ENCODE results near the gene PAPPA2.

PAPPA2 gene

DNA sequence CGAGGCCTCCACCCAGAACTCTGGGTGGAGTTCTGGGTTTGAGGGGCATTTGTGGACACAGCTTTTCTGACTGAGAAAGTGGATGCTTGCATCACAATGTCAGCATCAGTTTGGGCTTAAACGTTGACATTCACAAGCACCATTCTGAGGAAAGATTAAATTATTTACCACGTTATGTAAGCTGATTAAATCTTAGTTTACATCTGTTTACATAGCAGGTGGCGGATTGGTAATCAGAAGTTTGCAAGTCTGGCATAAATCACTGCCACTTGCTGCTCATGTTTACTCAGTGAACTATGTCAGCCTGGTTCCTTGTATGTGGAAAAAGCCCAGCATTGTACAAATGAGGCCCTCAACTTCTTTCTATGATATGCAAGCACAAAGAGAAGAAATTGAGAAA lies 310.1 kb downstream of the PAPPA2 start:
- no peak for DNase-seq

DNA sequence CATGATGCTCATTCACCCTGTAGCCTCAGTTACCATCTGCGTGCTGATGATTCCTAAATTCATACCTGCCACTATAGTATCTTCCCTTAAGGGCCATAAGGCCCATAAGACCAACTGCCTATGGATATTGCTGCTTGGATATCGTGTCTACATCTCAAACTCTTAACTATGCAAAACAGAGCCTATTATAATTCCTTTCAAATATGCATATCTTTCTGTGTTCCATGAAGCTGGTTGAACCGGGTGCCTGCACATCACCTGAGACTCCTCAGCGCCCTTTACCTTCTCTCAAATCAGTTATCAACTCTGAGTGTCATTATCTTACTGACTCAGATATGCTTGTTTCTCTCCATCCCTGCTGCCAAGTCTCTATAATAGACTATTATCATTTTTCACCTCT lies 311.2 kb downstream of the PAPPA2 start:
- DNase-seq: no peak

DNA sequence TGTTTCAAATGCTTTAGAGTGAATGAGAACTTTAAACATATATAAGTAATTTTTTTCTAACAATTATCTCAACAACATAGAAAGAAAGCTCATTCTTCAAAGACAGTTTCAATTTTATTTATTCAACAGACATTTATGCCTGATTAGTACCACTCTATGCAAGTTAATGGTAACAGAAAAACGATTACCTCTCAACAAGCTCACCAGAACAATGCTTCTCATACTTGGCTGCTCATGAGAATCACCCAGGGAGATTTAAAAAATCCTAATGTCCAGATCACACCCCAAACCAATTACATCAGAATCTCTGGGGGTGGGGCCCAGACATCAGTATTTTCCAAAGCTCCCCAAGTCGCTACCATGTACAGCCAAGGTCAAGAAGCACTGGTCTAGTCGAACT lies 312.4 kb downstream of the PAPPA2 start:
- DNase-seq: no peak

GRCh38 chr1:176775996-176776395 lies 313.0 kb downstream of the PAPPA2 start:
- no peak for DNase-seq

DNA sequence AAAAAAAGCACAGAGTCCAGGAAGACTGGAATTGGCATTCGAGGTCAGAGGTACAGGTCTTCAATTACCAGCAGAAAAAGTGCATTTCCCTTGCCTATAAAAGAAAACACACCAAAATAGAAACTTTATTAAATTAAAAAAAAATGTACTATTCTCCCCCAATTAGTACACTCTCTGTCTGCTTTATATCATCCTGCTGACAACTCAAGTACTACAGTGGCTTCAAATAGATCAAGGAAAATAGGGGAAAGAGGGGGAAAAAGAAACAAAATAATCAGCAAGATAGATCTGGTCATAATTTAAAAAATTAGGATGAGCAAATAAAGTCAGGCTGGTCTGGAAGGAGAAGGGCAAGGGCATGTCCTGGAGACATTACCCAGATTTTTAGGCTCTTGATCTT lies 315.1 kb downstream of the PAPPA2 start:
- no peak for DNase-seq

DNA sequence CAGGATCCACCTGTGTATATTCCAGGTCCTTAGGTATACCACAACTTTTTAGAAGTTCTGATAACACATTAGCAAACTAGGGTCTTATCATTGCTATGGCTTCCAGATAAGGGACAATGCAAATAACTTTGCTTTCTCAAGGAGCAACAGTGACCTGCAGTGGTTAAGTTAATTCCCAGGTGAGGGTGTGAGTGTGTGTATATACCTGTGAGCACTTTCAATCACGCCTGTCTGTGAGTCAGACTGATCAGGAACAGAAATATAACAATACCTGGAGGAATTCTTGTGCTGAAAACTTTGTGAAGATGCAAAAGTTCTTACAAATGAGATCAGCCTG lies 317.0 kb downstream of the PAPPA2 start:
- DNase-seq: no peak

- DNase-seq: no peak
Measured at GRCh38 chr1:176783309-176783708, 320.3 kb downstream of the PAPPA2 start.

DNA sequence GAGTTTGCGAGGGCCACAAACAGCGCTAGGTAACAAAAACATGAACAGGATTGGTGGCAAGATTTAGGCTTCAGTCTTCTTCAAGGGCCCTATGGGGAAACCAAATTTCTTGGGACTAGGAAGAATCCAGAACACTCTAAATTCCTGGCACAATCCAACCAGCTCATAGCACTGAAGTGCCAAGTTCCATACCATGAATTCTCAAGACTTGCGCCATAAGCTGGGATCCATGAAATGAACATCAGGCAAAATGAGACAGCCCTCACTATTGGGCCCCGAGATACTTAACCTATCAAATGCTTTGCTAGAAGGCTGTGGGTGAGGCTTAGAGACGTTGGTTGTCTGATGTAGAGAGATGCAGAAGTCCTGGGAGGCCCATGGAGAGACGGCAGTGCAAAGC lies 322.1 kb downstream of the PAPPA2 start:
- DNase-seq: no peak

- DNase-seq: no peak
Measured at GRCh38 chr1:176785791-176786190, 322.8 kb downstream of the PAPPA2 start.

DNA sequence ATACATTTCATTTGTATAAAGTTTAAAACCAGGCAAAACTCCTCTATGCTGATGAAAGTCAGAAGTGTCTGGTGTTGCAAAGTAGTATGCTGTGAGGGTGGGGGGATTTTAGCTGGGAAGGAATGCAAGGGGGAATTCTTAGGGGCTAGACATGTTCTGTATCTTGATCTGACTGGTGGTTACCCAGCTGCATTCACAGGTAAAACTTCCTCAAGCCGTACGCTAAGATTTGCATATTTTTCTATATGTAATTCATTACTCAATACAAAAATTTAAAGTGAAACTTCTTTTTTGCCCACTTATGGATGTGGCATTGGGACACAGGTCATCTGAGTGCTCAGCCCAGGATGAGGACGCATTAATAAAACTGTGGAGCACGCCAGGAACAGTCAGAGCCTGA lies 323.3 kb downstream of the PAPPA2 start:
- no peak for DNase-seq

GRCh38 chr1:176789571-176790090 lies 326.7 kb downstream of the PAPPA2 start:
- no peak for DNase-seq

GRCh38 chr1:176790786-176791185 lies 327.8 kb downstream of the PAPPA2 start:
- DNase-seq: no peak

DNA sequence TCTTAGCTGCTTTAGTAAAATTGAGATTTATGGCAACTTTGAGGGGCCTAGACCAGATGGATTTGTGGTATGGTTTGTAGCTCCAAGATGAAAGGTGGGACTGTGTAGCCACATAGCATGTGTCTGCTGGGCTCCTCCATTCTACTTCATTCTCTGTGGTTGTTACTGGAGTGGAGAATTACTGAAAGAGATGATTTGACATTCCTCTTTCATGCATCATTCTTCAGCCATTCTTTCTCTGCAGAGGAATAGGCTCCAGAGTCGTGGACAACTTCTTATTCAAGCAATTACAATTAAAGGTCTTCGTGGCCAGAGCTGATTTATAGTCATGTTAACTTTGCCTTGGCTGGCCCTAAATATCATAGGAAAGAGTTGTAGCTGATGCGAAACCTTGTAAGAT lies 328.9 kb downstream of the PAPPA2 start:
- DNase-seq: no peak

DNA sequence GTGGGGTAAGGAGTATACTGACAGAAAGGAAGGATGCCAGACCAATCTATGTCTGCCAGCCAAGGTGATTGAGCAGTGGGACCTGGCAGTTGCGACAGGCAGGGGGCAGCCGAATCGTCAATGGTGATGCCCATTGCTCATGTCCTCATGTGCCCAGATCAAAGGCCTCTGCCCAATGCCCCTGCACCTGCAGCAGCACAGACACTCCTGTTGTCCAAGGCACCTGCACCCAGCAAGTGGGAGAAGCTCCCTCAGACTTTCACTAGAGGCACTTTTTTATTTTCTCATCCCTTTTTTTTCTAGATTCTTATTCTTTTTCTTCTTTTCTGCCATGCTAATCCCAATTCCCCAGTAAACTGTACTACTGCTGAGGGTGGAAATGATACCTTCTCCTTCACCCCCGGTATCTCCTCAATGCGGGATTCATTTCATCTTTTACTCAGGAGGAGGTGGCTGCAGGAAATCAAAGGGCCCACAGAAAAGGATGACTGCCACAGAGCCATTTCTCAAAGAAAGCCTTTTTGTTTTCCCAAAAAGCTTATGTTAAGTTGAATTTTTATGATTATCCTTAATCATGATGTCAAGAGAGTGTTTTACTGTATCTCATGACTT lies 332.0 kb downstream of the PAPPA2 start:
- no peak for DNase-seq

DNA sequence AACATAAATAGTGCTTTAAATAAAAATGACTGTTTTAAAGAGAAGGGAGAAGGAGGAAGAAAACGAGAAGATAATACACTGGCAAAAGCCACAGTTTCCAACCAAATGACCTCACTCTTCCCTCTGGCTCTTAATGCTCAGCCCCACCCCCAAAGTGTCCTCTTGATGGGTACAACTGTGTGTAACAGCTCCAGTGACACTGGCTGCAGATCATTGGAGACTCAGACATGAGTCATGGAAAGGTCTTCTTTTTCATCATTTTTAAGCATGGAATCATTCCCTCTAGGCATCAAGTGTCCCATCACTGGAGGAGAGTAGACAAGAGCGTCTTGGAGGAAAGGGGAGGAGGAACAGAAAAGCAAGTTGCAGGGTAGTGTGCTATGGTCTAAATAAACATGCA lies 333.0 kb downstream of the PAPPA2 start:
- no peak for DNase-seq

DNA sequence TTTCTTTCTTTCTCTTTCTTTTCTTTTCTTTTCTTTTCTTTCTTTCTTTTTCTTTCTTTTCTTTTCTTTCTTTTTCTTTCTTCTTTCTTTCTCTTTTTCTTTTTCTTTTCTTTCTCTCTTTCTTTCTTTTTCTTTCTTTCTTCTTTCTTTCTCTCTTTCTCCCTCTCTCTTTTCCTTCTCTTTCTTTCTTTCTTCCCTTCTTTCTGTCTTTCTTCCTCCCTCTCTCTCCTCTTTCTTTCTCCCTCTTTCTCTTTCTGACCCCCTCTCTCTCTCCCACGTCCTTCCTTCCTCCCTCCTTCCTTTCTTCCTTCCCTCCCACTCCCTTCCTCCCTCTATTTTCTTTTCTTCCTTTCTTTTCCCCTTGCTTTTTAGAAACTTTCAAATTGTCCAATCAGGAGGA lies 333.6 kb downstream of the PAPPA2 start:
- DNase-seq: no peak

GRCh38 chr1:176799327-176799726 lies 336.4 kb downstream of the PAPPA2 start:
- no peak for DNase-seq

DNA sequence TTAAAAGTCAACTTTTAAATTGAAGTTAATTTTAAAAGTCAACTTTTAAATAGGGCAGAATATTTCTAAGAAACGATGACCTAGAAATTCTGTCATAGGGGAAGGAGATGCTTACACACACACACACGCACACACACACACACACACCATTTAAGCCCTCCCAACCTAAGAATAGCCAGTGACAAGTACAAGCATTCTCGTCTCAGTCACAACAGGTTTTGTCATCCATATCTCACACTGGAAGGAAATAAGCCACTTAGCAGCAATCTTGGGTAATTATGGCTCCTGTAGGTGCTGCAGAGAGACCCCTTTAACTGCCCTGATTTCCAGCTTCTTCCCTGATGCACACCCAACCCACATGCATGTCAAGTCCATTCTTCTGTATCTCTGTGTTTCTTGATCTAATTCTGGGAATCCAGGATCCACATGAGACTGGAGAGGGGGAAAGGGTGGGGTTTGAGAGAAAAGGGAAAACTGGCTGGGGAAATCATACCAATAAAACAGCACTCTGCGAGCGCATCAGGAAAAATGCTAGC lies 338.1 kb downstream of the PAPPA2 start:
- no peak for DNase-seq

DNA sequence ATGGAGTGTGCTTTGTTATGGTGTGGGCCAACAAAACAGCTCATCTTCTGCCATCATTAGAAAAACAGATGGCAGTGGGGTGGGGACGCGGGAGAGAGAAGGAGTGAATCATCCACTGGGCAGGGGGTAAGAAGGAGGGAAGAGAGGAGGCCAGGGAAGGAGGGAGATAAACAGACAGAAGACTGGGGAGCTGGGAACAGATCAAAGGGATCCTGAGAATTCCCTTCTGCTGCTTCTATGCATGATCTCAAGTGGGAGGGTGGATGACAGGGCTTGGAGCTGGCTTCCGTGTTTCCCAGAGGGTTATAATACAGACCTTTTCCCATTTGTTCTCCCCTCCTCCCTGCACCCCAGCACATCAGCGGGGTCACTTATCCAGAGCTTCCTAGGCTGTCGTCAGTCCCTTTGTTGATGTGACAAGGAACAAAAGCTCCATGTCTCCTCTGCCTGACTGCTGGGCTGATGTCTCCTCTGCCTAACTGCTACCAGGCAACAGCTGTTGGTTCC lies 338.6 kb downstream of the PAPPA2 start:
- DNase-seq: no peak

DNA sequence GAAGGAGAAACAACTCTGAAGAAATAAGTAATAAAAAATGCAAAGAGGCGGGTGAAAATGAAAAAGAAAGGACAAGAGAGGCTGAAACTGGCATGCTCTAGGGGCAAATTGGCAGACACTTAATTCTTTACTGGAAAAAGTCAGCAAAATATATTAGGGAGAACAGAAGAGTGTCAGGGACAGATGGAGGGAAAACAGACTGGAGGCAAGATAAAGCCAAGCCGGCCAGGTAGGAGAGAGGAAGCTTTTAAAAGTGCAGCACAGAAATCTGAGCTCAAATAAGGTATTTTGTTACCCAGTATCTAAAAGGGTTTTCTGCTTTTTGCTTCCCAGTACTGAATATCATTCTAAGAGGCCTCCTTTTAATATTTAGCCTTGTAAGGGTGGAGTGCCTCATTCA lies 339.3 kb downstream of the PAPPA2 start:
- no peak for DNase-seq

GRCh38 chr1:176803042-176803441 lies 340.1 kb downstream of the PAPPA2 start:
- no peak for DNase-seq

GRCh38 chr1:176803596-176803995 lies 340.6 kb downstream of the PAPPA2 start:
- no peak for DNase-seq

DNA sequence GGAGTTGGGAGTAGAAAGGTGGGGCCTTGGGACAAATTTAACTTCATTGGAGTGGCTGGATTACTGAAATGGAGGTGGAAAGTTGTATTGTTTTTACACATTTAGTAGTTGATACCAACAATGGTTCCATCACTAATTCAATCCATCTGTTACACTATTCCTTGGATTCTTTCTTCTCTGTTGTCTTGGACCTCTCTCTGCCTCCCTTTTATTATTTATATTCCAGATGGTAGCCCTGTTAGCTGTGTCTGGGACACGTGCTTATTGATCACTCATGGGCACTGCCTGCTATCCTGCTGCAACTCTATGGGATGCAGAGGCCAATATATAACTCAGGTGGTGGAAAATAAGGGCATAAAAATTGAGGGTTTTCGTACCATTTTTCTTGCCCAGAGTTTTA lies 346.3 kb downstream of the PAPPA2 start:
- DNase-seq: no peak

DNA sequence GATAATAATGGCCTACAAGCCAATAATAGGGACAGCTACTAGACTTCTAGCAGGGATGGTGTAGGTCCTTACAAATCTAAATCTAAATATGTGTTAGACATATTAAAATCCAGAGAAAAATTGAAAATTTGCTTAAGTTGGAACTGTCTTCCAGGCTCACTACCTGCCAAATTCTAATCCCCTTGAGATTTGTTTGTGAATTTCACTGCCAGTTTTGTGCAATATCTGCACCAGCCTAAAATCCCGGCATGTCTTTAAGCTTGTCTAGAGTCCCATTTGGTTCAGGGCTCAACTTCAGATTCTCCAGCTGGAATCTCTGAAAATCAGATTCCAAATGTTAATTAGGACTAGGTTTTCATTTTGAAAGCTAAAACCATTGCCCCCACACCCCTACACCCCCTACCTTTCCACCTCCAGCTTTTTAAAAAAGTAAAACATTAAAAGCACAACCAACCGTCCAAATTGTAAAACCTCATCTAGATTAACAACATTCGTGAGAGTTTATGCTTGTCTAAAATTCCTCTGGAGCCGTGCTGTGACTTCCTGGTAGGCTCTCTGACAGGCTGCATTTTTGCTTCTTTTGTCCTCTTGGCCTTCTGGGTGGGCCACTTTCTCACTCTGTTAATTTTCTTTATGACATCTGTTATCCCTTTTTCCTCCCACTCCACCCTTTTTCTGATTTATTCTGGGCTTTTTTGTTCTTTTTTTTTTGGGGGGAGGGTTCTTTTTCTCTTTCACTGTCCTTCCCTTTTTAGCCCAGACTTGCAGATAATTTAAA lies 348.7 kb downstream of the PAPPA2 start:
- no peak for DNase-seq
